Occipital lobe (tissue), 2 donors: Measurements from ENCODE around the gene HAPLN3. TPM values are rescaled to one million over a fixed set of nuclear protein-coding genes. Genes with fewer than 3 reads are reported as not detected.

Source experiments
- DNase-seq: peaks from one replicate; lab custom pipeline; 2025; lab: John Stamatoyannopoulos, UW
- total RNA-seq: library from RNA; depleted of rRNA; stranded (reverse); fragments of >200 nt; gene quantifications from one replicate; pipeline ENCODE4 v1.2.3, GENCODE V29; 2014

The HAPLN3 gene
- total RNA-seq, 1 donor from 2014 or later: 8.7 TPM

DNA sequence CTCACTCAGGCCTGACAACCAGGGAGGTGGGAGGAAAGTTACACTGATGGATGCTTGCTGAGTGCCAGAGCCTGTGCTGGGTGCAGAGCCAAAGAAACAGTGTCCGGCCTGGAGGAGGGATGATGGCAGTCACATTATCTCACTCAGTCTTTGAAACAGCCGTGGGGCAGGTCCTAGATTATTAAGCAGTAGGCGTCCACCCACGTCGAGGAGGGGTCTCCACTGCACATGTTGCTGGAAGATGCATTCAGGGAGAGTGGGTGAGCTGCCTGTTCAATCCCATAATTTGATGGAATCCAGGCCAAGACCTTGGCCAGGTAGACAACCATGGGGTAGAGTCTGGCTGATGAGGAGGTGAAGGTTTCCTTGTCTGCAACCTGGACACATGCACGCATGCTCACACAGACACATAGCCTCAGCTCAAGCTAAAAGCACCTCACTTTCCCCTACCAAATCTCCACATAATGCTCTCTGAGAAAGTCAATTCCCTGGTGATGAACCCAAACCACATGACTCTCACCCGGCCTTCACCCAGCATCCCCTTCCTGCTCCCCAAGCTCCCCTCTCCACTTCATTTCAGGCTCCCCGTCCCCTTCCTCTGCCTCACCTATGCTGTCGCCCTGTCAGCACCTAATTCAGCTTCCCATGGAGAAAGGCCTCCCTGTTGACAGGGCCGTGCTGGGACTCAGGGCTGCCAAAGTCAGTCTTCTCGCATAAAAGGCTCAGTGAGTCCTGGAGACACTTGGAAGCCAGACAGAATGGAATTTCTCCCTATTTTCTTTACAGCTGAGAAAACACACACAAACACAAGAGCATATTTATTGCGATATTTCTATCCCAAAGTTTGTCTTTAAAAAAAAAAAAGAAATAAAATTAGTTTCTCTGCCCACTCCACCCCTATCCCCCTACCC is 62.3 kb downstream of the HAPLN3 start:
- no peak for DNase-seq

GRCh38 chr15:88830016-88830415 is 65.3 kb downstream of the HAPLN3 start:
- DNase-seq: no peak

- DNase-seq: no peak
These were observed 66.6 kb downstream of the HAPLN3 start for GRCh38 chr15:88828791-88829190.

Other genes with a start within 250 kb of the HAPLN3 start
- 0.47 TPM for gene ACAN, start 92.1 kb downstream of the HAPLN3 start, total RNA-seq
- 15.9 TPM for gene MFGE8, start 17.8 kb upstream of the HAPLN3 start, total RNA-seq
- 55.2 TPM for gene ABHD2, start 192.9 kb upstream of the HAPLN3 start, total RNA-seq